HG03066 (cell line): ENCODE measurements around the gene ADAMTS16.
A peak's percentile ranks its signal among the peaks of the same experiment; 100 is the strongest.

ENCODE experiments used
- ATAC-seq: cut with Tn5 transposase; IDR thresholded peaks from one replicate; pipeline ENCODE4 v1.9.1; 2021; ENCODE audit warnings: low read depth; ENCODE audit not compliant: unreplicated experiment

The ADAMTS16 gene

DNA sequence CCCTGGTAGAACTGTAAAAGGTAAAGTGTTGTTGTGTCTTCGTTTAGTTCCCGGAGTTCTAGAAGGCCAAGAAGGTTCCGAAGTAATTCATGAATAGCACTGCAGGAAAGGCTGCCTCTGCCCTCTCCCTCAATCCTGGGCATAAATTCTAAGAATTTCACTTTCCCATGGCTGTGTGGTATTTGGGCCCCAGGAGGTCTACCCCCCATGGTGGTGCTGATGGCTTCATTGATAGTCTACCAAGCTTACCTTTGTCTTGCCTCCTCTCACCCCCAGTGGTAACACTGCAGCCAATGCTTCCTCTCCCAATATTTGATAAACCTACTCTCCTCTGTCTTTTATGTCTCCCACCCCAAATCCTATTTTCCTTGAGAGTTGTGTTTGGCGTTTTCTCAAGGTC lies 39.5 kb downstream of the ADAMTS16 start:
- no peak for ATAC-seq

DNA sequence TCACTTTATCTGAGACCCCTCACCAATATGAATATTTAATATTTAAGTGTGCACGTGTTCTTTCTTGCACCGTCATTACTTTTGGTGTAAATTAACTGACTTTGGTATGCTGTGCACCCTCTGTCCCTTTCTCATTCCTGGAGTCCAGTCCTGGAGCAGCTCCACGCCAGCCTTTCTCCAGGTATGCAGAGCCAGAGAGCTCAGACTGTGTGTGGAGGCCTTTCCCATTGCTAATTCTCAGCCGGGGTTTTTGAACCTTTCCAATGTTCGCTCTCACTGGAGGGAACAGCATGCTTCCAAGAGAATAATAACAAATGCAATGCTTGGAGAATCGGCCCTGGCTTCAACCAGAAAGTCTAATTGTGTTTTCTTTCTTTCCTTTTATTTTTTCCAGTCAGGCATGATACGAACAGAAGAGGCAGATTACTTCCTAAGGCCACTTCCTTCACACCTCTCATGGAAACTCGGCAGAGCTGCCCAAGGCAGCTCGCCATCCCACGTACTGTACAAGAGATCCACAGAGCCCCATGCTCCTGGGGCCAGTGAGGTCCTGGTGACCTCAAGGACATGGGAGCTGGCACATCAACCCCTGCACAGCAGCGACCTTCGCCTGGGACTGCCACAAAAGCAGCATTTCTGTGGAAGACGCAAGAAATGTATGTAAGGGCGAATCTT lies 41.7 kb downstream of the ADAMTS16 start:
- ATAC-seq: no peak

DNA sequence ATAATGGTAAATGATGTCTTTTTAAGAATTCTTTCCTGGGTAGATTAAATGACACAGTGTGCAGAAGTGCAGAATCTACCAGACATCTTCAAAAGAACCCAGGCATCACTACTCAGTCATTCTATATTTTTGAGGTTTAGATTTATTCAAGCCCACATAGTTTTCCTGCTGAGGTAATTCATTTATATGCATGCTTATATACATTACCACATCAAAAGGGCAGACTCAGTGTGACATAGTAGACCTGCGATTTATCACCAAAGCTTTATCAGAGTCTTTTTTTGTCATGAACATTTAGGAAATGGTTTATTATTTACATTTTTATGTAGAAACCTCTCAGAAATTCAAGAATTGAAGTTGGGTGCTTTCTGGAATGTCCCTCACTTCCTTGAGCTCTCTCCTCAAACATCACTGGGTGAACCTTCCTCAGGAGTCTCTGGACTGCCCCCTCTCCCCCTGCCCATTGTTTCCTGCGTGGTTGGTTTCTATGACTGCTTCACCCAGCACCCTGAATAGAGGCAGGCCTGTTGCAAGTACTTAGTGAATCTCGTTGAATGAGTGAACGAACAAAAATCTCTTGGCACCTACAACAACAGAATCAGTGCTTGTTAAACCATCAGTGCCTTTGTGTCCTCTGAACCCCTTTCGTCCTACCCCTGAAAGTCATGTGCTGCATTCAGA lies 42.5 kb downstream of the ADAMTS16 start:
- no peak for ATAC-seq

- ATAC-seq: no peak
Measured at GRCh38 chr5:5183189-5183699, 43.1 kb downstream of the ADAMTS16 start.

GRCh38 chr5:5183933-5184332 lies 43.8 kb downstream of the ADAMTS16 start:
- no peak for ATAC-seq

DNA sequence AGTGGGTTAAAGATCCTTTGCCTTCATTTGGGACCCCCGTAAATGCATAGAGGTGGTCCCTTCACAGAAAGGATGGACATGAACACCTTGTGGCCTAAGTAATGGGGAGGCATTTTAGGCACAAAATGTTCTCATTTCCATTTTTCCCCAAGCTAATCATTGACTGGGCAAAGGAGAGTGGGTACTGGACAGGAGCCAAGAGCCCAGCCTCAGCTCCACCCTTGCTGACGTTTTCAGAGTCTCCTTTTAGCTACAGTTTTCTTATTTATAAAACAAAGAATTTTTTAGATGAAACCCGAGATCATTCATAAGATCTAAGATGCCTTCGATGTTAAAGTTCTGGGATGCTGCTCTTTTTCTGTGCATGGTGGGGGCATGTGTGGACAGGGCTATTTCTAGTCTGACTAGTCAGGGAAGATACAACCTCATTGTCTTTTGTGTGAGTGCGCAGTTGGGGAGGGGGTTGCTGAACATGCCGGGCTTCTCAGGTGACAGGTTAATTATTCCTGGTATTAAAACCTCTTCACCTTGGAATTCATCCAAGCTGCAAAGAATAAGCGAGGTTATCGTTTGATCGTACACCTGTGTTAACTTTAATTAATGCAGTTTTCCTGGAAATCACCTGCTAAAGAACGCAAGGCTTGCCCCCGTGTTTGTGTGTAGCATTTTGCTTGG lies 48.4 kb downstream of the ADAMTS16 start:
- no peak for ATAC-seq

- ATAC-seq: no peak
Measured at GRCh38 chr5:5189051-5189430, 48.9 kb downstream of the ADAMTS16 start.

DNA sequence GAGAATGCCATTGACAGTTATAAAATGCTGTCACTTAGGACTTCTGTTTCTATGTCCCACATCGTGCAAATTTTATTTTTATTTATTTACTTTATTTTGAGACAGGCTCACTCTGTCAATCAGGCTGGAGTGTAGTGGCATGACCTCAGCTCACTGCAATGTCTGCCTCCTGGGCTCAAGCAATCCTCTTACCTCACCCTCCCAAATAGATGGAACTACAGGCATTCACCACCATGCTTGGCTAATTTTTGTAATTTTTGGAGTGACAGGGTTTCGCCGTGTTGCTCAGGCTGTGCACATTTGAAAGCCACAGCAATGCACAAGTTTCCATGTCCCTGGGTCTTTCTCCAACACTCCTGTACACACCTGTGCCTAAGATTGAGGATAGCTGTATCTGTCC lies 51.8 kb downstream of the ADAMTS16 start:
- no peak for ATAC-seq

DNA sequence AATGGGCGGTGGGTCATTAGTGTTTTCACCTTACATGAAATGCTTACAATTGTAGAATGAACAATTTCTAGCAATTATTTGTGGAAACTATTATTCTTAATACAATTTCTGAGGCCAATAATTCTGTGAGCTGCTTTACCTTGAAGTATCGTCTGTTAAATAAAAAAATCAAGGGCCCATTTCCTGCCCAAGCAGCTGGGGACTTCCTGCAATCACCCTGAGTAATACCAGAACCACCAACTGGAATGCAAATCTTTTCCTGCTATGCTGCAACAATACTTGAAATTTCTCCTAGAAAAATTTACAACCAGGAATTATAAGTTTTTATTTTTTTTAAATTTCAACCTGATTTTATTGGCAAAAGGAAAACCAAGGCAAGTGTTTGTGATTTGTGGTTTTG lies 52.6 kb downstream of the ADAMTS16 start:
- ATAC-seq: no peak

DNA sequence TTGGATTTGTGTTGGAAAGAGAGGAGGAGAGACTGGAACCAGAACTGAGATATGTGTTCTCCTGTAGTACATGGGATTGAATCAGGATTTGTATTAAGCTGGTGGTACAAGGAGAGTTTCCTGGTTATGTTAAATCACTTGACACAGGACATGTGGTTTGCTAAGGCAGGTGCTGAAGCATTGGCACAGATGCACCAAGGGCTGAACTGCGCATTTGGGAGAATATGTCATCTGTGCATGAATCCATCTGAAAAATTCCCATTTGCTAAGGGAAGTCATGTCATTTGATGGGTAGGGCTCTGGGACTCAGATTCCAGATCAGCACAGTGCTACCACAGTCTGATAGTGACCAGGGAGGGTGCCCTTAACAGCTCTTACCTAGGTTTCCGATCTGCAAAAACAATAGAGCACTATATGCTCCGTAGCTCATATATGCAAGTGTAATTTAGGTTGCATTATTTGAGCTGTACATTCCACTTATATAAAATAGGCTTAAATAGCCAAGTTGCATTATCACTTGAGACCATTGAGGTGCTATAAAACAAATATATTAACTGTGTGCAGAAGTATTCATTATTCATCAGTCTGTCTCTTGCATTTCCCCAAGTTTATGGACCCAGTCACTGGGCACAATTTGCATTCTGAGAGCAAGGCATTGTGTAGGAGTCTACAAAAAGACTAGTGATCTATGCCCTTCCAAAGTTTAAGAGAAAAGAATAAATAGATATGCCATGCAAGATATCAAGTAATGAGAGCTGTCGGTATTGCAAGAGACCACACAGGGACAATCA lies 55.2 kb downstream of the ADAMTS16 start:
- ATAC-seq: no peak

GRCh38 chr5:5198135-5198534 lies 58.0 kb downstream of the ADAMTS16 start:
- no peak for ATAC-seq

DNA sequence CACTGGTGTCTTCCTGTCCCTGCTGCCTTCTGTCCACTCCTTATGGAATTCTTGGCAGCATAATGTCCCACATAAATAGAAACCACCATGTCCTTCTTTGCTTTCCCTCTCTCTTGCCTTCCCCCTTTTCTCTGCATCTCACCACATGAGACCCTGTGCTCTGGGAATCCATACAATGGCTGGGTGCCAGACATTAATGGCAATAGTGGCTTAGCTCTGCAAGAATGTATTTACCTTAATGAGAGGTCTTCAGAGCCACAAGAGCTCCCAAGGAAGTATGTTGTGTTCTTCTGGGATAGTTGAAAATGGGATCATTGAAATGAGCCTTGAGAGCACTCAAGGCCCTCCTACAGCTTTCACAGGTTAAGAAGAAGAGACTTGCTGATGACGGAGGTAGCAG lies 58.7 kb downstream of the ADAMTS16 start:
- no peak for ATAC-seq

DNA sequence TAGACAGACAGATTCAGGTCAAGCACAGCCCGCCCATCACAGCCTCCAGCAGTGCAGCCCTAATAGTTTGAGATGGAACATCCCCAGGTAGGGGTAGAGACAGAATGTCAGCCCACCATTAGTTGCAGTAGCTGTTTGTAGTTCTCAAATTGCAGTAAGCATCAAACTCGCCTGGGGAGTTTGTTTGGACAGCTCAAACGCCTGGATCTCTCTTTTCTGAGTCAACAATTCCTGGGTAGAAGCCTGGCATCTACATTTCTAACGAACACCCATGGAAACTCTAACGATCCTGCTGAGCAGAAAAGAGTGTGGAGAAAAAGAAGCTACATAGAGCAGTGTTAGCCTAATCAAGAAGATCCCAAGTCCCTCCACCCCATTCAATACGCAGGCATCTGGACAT lies 59.4 kb downstream of the ADAMTS16 start:
- no peak for ATAC-seq

DNA sequence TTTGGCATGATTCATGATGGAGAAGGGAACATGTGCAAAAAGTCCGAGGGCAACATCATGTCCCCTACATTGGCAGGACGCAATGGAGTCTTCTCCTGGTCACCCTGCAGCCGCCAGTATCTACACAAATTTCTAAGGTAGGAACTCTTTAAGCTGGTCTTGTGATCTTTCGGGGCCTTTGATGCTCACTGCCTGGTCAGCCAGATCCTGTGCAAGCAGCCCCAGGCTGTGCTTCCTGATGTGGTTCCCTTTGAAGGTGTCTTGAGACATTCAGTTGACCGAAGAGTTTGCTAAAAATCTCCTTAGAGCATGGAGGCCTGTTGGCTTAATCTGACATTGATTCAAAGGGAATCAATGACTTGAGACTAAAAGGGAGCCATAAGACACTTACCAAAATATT lies 60.0 kb downstream of the ADAMTS16 start:
- ATAC-seq: no peak

- no peak for ATAC-seq
Measured at GRCh38 chr5:5202321-5202720, 62.2 kb downstream of the ADAMTS16 start.

DNA sequence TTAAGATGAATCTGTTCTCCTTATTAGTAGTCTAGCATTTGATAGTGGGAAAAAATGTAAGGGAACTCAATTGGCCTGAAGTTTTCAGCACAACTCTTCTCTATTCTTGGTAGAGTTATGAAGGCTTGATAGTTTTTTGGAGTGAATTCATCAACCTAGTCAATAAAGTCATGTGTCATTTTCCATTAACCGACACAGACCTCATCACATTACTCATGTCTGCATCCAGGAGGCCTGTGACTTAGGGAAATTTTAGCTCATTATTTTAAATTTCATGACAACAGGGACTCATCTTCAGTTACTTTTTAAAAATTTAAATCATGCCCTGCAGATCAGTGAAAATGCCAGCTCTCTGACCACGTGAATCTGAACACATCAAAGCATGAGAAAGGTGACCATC lies 63.3 kb downstream of the ADAMTS16 start:
- ATAC-seq: no peak

GRCh38 chr5:5207828-5208227 lies 67.7 kb downstream of the ADAMTS16 start:
- ATAC-seq: no peak

GRCh38 chr5:5209089-5209488 lies 69.0 kb downstream of the ADAMTS16 start:
- ATAC-seq: no peak

- no peak for ATAC-seq
Measured at GRCh38 chr5:5209510-5210286, 69.6 kb downstream of the ADAMTS16 start.

DNA sequence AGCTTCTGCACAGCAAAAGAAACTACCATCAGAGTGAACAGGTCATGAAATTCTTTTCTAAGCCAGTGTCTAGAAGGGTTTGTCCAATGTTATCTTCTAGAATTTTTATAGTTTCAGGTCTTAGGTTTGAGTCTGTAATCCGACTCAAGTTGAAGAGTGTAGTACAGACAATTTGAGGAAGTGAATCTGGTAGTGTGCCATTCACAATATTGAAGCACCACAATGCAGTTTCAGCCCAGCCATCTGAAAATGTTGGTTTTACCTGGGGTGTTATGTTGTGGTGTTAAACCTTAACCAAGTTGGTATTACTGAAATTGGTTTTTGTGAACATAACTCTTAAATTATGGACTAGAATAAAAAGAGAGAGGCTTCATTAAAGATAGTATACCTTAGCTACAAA lies 77.2 kb downstream of the ADAMTS16 start:
- ATAC-seq: peak; percentile 84
